DOHH2 (cell line): ENCODE data around the gene SLC9A9.

Experiments used
- H3F3A ChIP-seq: fragments of 200-600 bp; sonication (generic), shearing (Covaris generic); 2 replicates; pipeline ENCODE4 v1.6.0; 2016; ENCODE audit warnings: antibody characterized with exemption, mild to moderate bottlenecking; ENCODE audit not compliant: control insufficient read depth, insufficient read depth
- H3K27ac ChIP-seq: fragments of 200-600 bp; sonication (generic); 2 replicates; pipeline ENCODE4 v1.5.1; 2014; ENCODE audit warnings: low read depth, mild to moderate bottlenecking, low read length, moderate library complexity
- H3K27me3 ChIP-seq: fragments of 200-600 bp; sonication (generic); 2 replicates; pipeline ENCODE4 v1.6.1; 2014; ENCODE audit warnings: mild to moderate bottlenecking, low read length, mixed read lengths; ENCODE audit not compliant: control insufficient read depth
- H3K36me3 ChIP-seq: fragments of 200-600 bp; sonication (generic); 2 replicates; pipeline ENCODE4 v1.6.1; 2014; ENCODE audit warnings: mild to moderate bottlenecking, low read length, moderate library complexity, mixed read lengths; ENCODE audit not compliant: control insufficient read depth
- H3K4me1 ChIP-seq: fragments of 200-600 bp; sonication (generic); 2 replicates; pipeline ENCODE4 v1.6.1; 2014; ENCODE audit warnings: mild to moderate bottlenecking, low read length, mixed read lengths; ENCODE audit not compliant: control insufficient read depth
- H3K4me2 ChIP-seq: fragments of 200-600 bp; sonication (generic); 2 replicates; pipeline ENCODE4 v1.6.0; 2014; ENCODE audit warnings: mild to moderate bottlenecking, low read length, moderate library complexity
- H3K4me3 ChIP-seq: fragments of 200-600 bp; sonication (generic); 2 replicates; pipeline ENCODE4 v1.5.1; 2014; ENCODE audit warnings: mild to moderate bottlenecking, low read length, mixed read lengths
- H3K79me2 ChIP-seq: fragments of 200-600 bp; sonication (generic); 2 replicates; pipeline ENCODE4 v1.6.1; 2014; ENCODE audit warnings: mild to moderate bottlenecking, low read length, mixed read lengths; ENCODE audit not compliant: control insufficient read depth
- H3K9me2 ChIP-seq: fragments of 200-600 bp; sonication (generic); replicated peaks from 2 replicates; pipeline ENCODE4 v1.6.1; 2014; ENCODE audit warnings: mild to moderate bottlenecking, low read length, mixed read lengths; ENCODE audit not compliant: control insufficient read depth
- H3K9me3 ChIP-seq: fragments of 200-600 bp; sonication (generic); 2 replicates; pipeline ENCODE4 v1.6.1; 2014; ENCODE audit warnings: antibody characterized with exemption, low read length, mixed read lengths; ENCODE audit not compliant: control insufficient read depth, insufficient read depth
- H4K20me1 ChIP-seq: fragments of 200-600 bp; sonication (generic); 2 replicates; pipeline ENCODE4 v1.6.0; 2014; ENCODE audit warnings: low read depth, mild to moderate bottlenecking, antibody characterized with exemption, low read length, moderate library complexity; ENCODE audit not compliant: control insufficient read depth, insufficient read depth
- CTCF ChIP-seq: fragments of 200-600 bp; sonication (generic); IDR thresholded peaks from one replicate; pipeline ENCODE4 v1.5.1; 2014; ENCODE audit warnings: antibody characterized with exemption, mild to moderate bottlenecking, low read depth, low read length; ENCODE audit not compliant: poor library complexity, severe bottlenecking
- EZH2phosphoT487 ChIP-seq: fragments of 200-600 bp; sonication (generic); IDR thresholded peaks from 2 replicates; pipeline ENCODE4 v1.6.1; 2017; ENCODE audit warnings: borderline replicate concordance, mild to moderate bottlenecking, antibody characterized with exemption, low read length, moderate library complexity, mixed read lengths

The SLC9A9 gene

DNA sequence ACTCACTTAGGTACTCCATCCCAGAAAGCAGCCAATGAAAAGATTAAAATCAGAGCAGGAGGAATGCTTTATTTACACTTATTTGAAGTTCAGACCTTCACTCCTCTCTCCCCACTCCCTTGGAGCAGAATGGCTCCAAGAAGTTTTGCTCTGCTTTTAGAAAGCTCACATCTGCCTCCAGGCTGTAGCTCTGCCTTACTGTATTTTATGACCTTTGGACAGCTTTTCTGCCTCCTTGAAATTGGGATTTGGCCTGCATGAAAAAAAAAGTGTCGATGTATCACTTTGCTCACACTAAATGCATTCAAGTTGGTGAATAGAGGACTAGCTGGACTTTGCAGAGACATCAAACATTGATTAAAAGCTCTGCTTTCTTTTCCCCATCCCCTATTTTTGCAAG is 95.3 kb downstream of the SLC9A9 start:
- no peak overlapping the region for H3K4me2 ChIP-seq
- no peak overlapping the region for H3K27ac ChIP-seq
- TF ChIP-seq EZH2phosphoT487, result no peak
- H3K4me3 ChIP-seq, result no peak overlapping the region
- H3K9me2 ChIP-seq, result no peaks in the 10 kb centered on the region
- H3K36me3 ChIP-seq, result no peaks in the 10 kb centered on the region
- no peaks in the 10 kb centered on the region for H3K27me3 ChIP-seq
- no peaks in the 10 kb centered on the region for H4K20me1 ChIP-seq
- no peaks in the 10 kb centered on the region for H3K4me1 ChIP-seq
- no peaks in the 10 kb centered on the region for H3F3A ChIP-seq
- no peaks in the 10 kb centered on the region for H3K9me3 ChIP-seq
- H3K79me2 ChIP-seq, result no peaks in the 10 kb centered on the region

DNA sequence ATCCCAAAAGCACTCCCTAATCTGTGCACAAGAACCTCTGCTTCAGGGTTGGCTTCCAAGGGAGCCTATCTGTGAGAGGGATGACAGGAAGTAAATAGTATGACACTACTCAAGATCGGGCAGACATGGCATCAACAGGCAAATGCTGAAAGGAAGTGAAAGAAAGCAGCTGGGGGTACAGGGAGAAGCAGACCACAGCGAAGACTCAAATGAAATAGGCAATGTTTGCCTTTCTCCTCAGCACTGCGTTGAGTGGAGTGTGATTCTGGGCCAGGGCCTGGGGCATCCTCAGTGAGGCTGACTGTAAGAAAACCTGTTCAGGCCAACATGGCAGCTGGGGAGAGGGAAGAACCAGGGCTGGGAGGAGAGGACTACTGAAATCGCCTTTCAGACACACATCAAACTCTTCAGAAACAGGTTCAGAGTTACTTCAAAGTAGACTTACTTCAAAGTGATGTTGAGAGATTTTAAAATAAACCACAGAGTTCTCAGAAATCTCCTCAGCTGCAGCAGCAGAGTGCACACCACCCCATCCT is 96.6 kb downstream of the SLC9A9 start:
- Histone ChIP-seq H4K20me1 (no peaks in the 10 kb centered on the region), H3K4me1 (no peaks in the 10 kb centered on the region), H3K4me2 (no peak overlapping the region), H3K9me3 (no peaks in the 10 kb centered on the region), H3K36me3 (no peaks in the 10 kb centered on the region), H3K27ac (no peak overlapping the region), H3K9me2 (no peaks in the 10 kb centered on the region), H3F3A (no peaks in the 10 kb centered on the region), H3K79me2 (no peaks in the 10 kb centered on the region), H3K27me3 (no peaks in the 10 kb centered on the region), H3K4me3 (no peak overlapping the region)
- TF ChIP-seq CTCF, result no peak
- TF ChIP-seq EZH2phosphoT487, result no peak

GRCh38 chr3:143750841-143751240 is 97.4 kb downstream of the SLC9A9 start:
- no peak overlapping the region for H3K4me3 ChIP-seq
- no peaks in the 10 kb centered on the region for H3K27me3 ChIP-seq
- no peak overlapping the region for H3K4me2 ChIP-seq
- H3K9me3 ChIP-seq, result no peaks in the 10 kb centered on the region
- no peaks in the 10 kb centered on the region for H3K36me3 ChIP-seq
- H3K4me1 ChIP-seq, result no peaks in the 10 kb centered on the region
- no peaks in the 10 kb centered on the region for H4K20me1 ChIP-seq
- TF ChIP-seq CTCF (no peak), EZH2phosphoT487 (no peak)
- no peaks in the 10 kb centered on the region for H3K79me2 ChIP-seq
- no peaks in the 10 kb centered on the region for H3F3A ChIP-seq
- H3K9me2 ChIP-seq, result no peaks in the 10 kb centered on the region
- no peak overlapping the region for H3K27ac ChIP-seq

GRCh38 chr3:143749926-143750325 is 98.3 kb downstream of the SLC9A9 start:
- no peak overlapping the region for H3K4me2 ChIP-seq
- no peak for TF ChIP-seq EZH2phosphoT487
- no peak for TF ChIP-seq CTCF
- no peaks in the 10 kb centered on the region for H3K79me2 ChIP-seq
- no peaks in the 10 kb centered on the region for H3K9me2 ChIP-seq
- no peaks in the 10 kb centered on the region for H3K9me3 ChIP-seq
- no peaks in the 10 kb centered on the region for H3F3A ChIP-seq
- H3K4me3 ChIP-seq, result no peak overlapping the region
- no peak overlapping the region for H3K27ac ChIP-seq
- H3K27me3 ChIP-seq, result no peaks in the 10 kb centered on the region
- H3K36me3 ChIP-seq, result no peaks in the 10 kb centered on the region
- no peaks in the 10 kb centered on the region for H3K4me1 ChIP-seq
- no peaks in the 10 kb centered on the region for H4K20me1 ChIP-seq
